ENCODE measurements around the gene HNRNPC. TPM values are rescaled to one million over a fixed set of nuclear protein-coding genes. Genes with fewer than 3 reads are reported as not detected.
A peak's percentile ranks its signal among the peaks of the same experiment; 100 is the strongest.

Gene HNRNPC
- polyA plus RNA-seq, 2 of the 4 experiments (the other 2 are of a cell fraction): 1,057 to 1,069 TPM

DNA sequence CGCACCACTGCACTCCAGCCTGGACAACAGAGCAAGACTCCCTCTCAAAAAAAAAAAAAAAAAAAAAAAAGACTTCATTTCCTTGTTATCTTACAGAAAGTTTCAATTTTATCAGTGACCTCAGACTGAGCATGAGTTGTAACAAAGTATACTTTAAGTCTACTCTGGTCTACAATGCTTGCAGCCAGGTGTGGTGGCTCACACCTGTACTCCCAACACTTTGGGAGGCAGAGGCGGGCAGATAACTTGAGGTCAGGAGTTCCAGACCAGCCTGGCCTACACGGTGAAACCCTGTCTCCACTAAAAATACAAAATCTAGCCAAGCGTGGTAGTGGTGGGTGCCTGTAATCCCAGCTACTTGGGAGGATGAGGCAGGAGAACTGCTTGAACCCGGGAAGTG is 18.0 kb downstream of the HNRNPC start:
- TF ChIP-seq RCOR1 (IDR thresholded peaks at IDR 0.05; ENCODE audit: low read depth, low read length) (no peak), CHD2 (IDR thresholded peaks at IDR 0.05; ENCODE audit: low read length, partially characterized antibody) (no peak), RFX5 (IDR thresholded peaks at IDR 0.05) (no peak), ZC3H11A (IDR thresholded peaks at IDR 0.05) (no peak), TFCP2L1 (CRISPR knock-in tag; IDR thresholded peaks at IDR 0.05) (no peak), HOXA7 (CRISPR knock-in tag; IDR thresholded peaks at IDR 0.05) (no peak), ZSCAN20 (CRISPR knock-in tag; IDR thresholded peaks at IDR 0.05) (no peak), MYC (IDR thresholded peaks at IDR 0.05; ENCODE audit: borderline replicate concordance, low read length) (no peak), ESRRA (IDR thresholded peaks at IDR 0.05; ENCODE audit: borderline replicate concordance, low read length) (no peak)
- TF ChIP-seq, protein P1, sequence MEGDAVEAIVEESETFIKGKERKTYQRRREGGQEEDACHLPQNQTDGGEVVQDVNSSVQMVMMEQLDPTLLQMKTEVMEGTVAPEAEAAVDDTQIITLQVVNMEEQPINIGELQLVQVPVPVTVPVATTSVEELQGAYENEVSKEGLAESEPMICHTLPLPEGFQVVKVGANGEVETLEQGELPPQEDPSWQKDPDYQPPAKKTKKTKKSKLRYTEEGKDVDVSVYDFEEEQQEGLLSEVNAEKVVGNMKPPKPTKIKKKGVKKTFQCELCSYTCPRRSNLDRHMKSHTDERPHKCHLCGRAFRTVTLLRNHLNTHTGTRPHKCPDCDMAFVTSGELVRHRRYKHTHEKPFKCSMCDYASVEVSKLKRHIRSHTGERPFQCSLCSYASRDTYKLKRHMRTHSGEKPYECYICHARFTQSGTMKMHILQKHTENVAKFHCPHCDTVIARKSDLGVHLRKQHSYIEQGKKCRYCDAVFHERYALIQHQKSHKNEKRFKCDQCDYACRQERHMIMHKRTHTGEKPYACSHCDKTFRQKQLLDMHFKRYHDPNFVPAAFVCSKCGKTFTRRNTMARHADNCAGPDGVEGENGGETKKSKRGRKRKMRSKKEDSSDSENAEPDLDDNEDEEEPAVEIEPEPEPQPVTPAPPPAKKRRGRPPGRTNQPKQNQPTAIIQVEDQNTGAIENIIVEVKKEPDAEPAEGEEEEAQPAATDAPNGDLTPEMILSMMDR (IDR thresholded peaks at IDR 0.05): no peak
- TF ChIP-seq, protein P2, sequence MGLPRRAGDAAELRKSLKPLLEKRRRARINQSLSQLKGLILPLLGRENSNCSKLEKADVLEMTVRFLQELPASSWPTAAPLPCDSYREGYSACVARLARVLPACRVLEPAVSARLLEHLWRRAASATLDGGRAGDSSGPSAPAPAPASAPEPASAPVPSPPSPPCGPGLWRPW (IDR thresholded peaks at IDR 0.05): no peak
- Histone ChIP-seq H3K4me1 (peaks cover 37% of the 10 kb centered on the region), H3K9me3 (no peaks in the 10 kb centered on the region), H3K4me2 (no peak overlapping the region), H3K27ac (no peak overlapping the region), H3K4me3 (no peak overlapping the region)
- FAIRE-seq (no peak), DNase-seq (ENCODE audit: low read depth in 1 of 2, low spot score in 1 of 2) (no peak), ATAC-seq (no peak)
- ChIA-PET POLR2A (no interaction called here), CTCF (interaction anchor here (0.6 to 0.7 kb wide), 2 partner anchors 13 to 1069 kb away, joined by 3 read pairs; no protein-coding TSS in a partner anchor)
- 85% methylated on average over 5 of the region's 5 CpGs for WGBS (ENCODE audit: missing lambda C conversion rate)

GRCh38 chr14:21248739-21249411 is 20.4 kb downstream of the HNRNPC start:
- DNase-seq (ENCODE audit: low read depth in 1 of 2, low spot score in 1 of 2) (no peak), ATAC-seq (no peak), FAIRE-seq (no peak)
- WGBS (ENCODE audit: missing lambda C conversion rate): 92% methylated on average over 8 of the region's 8 CpGs
- no peak overlapping the region for H3K4me3 ChIP-seq
- ChIA-PET CTCF (interaction anchor here (0.6 kb wide), 1 partner anchor 12 kb away, joined by 7 read pairs; no protein-coding TSS in a partner anchor), POLR2A (no interaction called here)
- H3K27ac ChIP-seq: no peak overlapping the region
- H3K4me1 ChIP-seq: peaks cover 36% of the 10 kb centered on the region
- H3K4me2 ChIP-seq: no peak overlapping the region
- TF ChIP-seq ZNF302 (CRISPR knock-in tag; IDR thresholded peaks at IDR 0.05): no peak
- no peak for TF ChIP-seq CBX8 (IDR thresholded peaks at IDR 0.05)
- TF ChIP-seq ELK1 (IDR thresholded peaks at IDR 0.05; ENCODE audit: low read depth, low read length): no peak
- TF ChIP-seq FOSL2 (IDR thresholded peaks at IDR 0.05): no peak
- TF ChIP-seq FOSL2 (CRISPR knock-in tag; IDR thresholded peaks at IDR 0.05): no peak
- TF ChIP-seq MAFK (IDR thresholded peaks at IDR 0.05; ENCODE audit: partially characterized antibody): peak; percentile 47
- no peak for TF ChIP-seq HOXB13 (CRISPR knock-in tag; IDR thresholded peaks at IDR 0.05; ENCODE audit: low read depth)
- H3K9me3 ChIP-seq: no peaks in the 10 kb centered on the region

DNA sequence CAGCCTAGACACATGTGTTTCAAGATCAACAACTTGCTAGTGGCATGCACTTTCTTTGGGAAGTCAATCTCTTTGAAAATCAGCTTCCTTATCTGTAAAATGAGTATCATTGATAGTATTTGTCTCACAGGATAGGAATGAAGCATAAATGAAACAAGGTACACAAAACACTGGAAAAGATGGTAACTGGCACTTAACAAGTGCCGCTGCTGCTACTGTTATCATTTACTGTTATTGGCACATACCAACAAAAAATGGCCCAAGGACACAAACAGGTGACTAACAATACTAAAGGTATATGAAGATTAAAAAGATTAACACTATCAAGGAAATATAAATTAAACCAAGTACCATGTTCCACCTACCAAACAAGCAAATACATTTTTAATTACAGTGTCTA is 20.9 kb downstream of the HNRNPC start:
- 91% methylated on average over 1 of the region's 1 CpG for WGBS (ENCODE audit: missing lambda C conversion rate)
- Histone ChIP-seq H3K4me3 (no peak overlapping the region), H3K27ac (no peak overlapping the region), H3K4me1 (peaks cover 36% of the 10 kb centered on the region), H3K9me3 (no peaks in the 10 kb centered on the region), H3K4me2 (no peak overlapping the region)
- ChIA-PET POLR2A (no interaction called here), CTCF (interaction anchor here (0.6 kb wide), 1 partner anchor 12 kb away, joined by 7 read pairs; no protein-coding TSS in a partner anchor)
- ATAC-seq (no peak), FAIRE-seq (no peak), DNase-seq (ENCODE audit: low read depth in 1 of 2, low spot score in 1 of 2) (no peak)
- TF ChIP-seq, protein P1 (IDR thresholded peaks at IDR 0.05): no peak
- TF ChIP-seq PBX3 (IDR thresholded peaks at IDR 0.05) (no peak), CHD2 (IDR thresholded peaks at IDR 0.05; ENCODE audit: low read length, partially characterized antibody) (no peak)
